Hindlimb muscle (tissue), 1 donor: ENCODE measurements around the gene PCDHGC5. TPM values are rescaled to one million over a fixed set of nuclear protein-coding genes. Genes with fewer than 3 reads are reported as not detected.

Experiments used
- DNase-seq: peaks from one replicate; pipeline ENCODE4 v3.0.0-alpha.2; 2013
- polyA plus RNA-seq: library from polyadenylated mRNA; unstranded; fragments of 120-200 nt; gene quantifications from one replicate; pipeline ENCODE4 v1.2.1, GENCODE V29; 2013; ENCODE audit not compliant: insufficient read length

The PCDHGC5 gene
- 1.1 TPM for polyA plus RNA-seq

GRCh38 chr5:141488591-141489561 lies at the start of gene PCDHGC5:
PCDHGC5 (plus strand) TSS chr5:141489081; CDS start chr5:141489241, 160 bp downstream.
- DNase-seq: no peak

GRCh38 chr5:141439411-141440141 lies 49.3 kb upstream of the PCDHGC5 start:
- DNase-seq: no peak

GRCh38 chr5:141440341-141440740 lies 48.5 kb upstream of the PCDHGC5 start:
- no peak for DNase-seq

- DNase-seq: no peak
Observed at GRCh38 chr5:141441571-141442170, 47.2 kb upstream of the PCDHGC5 start.

GRCh38 chr5:141465351-141465750 lies 23.5 kb upstream of the PCDHGC5 start:
- DNase-seq: no peak

- DNase-seq: peak; percentile 93
Observed at GRCh38 chr5:141475625-141476131, 13.2 kb upstream of the PCDHGC5 start, which contains the start of gene PCDHGC3. PCDHGC3 (plus strand) TSS chr5:141475966; CDS start chr5:141476117, 151 bp downstream.

- peak; percentile 92 for DNase-seq
Observed at GRCh38 chr5:141476132-141476911, 12.6 kb upstream of the PCDHGC5 start.

- no peak for DNase-seq
Observed at GRCh38 chr5:141477044-141477575, 11.8 kb upstream of the PCDHGC5 start.

GRCh38 chr5:141477815-141478214 lies 11.1 kb upstream of the PCDHGC5 start:
- no peak for DNase-seq

- no peak for DNase-seq
Observed at GRCh38 chr5:141478321-141478945, 10.4 kb upstream of the PCDHGC5 start.

GRCh38 chr5:141479776-141480175 lies 9.1 kb upstream of the PCDHGC5 start:
- DNase-seq: no peak

GRCh38 chr5:141483902-141484301 lies 5.0 kb upstream of the PCDHGC5 start:
- DNase-seq: no peak

- no peak for DNase-seq
Observed at GRCh38 chr5:141484310-141484640, 4.6 kb upstream of the PCDHGC5 start.

GRCh38 chr5:141484641-141485311 lies 4.1 kb upstream of the PCDHGC5 start, which contains the start of gene PCDHGC4:
PCDHGC4 (plus strand) TSS chr5:141485030; CDS start chr5:141485174, 144 bp downstream.
- DNase-seq: no peak

- no peak for DNase-seq
Observed at GRCh38 chr5:141485321-141486055, 3.4 kb upstream of the PCDHGC5 start.

GRCh38 chr5:141486091-141486490 lies 2.8 kb upstream of the PCDHGC5 start:
- DNase-seq: no peak

- no peak for DNase-seq
Observed at GRCh38 chr5:141487131-141487530, 1.8 kb upstream of the PCDHGC5 start.

GRCh38 chr5:141489841-141490240 lies 960 bp downstream of the PCDHGC5 start:
- no peak for DNase-seq

- no peak for DNase-seq
Observed at GRCh38 chr5:141490271-141490670, 1.4 kb downstream of the PCDHGC5 start.

- DNase-seq: no peak
Observed at GRCh38 chr5:141490771-141491170, 1.9 kb downstream of the PCDHGC5 start.
